ENCODE measurements around the gene TIMM44.
"Not testable (repeated sequence)": the region's sequence is repeated elsewhere in the genome, so short reads cannot be mapped to it uniquely, and the experiment has no call there.

TIMM44 gene

DNA sequence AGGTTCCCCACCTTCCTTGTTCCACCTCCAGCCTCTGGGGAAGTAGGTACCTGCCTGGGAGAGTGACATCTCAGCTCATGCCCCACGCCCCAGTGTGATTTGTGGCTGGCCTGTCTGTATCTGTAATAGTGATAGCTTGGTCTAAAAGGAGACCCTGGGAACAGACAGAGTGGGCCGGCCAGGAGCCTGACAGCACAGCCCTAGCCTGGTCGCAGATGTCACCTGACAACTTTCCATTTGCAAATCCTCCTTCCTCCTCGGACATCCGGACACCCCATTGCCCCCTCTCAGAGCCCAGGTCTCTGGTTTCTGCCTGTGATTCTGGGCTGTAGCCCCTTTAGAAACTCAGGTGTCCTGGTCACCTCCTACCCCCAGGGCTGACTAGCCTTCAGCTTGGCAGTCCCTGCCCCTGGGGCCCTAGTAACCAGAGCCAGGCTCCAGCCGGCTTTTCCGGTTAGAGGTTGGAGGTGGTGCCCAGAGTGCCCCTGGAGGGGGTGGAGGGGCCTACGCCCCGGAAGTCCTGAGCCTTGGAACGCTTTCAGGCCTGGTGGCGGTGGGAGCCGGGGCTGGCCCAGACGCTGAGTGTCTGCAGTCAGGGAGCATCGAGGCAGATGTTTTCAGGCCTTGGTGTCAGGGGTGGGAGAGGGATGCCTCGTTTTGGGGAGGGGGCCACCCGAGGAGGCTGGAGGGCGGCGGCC lies 48.7 kb downstream of the TIMM44 start:
- DNase-seq, result no peak

DNA sequence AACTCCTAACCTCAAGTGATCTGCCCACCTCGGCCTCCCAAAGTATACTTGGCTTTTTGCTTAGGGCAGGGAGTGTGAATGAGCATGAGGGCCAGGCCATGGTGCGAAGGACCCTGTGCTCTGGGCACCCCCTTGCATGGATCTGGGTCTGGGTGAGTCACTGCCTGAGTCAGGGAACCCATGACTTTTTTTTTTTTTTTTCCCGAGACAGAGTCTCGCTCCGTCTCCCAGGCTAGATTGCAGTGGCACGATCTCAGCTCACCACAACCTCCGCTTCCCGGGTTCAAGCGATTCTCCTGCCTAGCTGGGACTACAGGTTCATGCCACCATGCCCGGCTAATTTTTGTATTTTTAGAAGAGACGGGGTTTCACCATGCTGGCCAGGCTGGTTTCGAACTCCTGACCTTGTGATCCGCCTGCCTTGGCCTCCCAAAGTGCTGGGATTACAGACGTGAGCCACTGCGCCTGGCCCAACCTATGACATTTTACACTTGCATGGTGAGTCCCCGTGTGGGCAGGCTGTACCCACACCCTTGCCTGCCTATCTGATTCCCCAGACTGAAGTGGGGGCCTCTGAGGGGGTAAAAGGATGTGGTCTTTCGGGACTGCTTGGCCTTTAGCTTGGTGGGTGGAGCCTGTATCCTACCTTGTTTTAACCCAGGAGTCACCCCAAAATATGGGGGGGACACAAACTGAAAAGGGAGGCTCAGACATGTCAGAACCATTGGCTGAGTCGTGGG lies 49.9 kb downstream of the TIMM44 start:
- not testable (repeated sequence) for DNase-seq

DNA sequence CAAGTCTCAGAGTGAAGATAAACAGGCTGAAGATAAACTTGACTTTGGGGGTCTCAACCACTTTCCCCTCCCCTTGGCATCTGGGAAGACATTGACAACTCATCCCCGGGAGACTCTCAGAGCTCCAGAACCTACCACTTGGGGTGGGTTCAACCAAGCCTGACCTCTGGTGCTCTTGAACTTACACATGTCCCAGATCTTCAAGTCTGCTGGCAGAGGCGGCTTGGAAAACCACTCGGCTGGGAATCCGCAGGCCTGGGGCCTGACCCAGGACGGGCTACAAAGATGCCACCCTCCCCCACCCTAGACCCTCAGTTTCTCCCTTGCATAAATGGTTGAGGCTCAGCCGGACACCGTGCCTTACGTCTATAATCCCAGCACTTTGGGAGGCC lies 54.6 kb downstream of the TIMM44 start:
- DNase-seq, result no peak

DNA sequence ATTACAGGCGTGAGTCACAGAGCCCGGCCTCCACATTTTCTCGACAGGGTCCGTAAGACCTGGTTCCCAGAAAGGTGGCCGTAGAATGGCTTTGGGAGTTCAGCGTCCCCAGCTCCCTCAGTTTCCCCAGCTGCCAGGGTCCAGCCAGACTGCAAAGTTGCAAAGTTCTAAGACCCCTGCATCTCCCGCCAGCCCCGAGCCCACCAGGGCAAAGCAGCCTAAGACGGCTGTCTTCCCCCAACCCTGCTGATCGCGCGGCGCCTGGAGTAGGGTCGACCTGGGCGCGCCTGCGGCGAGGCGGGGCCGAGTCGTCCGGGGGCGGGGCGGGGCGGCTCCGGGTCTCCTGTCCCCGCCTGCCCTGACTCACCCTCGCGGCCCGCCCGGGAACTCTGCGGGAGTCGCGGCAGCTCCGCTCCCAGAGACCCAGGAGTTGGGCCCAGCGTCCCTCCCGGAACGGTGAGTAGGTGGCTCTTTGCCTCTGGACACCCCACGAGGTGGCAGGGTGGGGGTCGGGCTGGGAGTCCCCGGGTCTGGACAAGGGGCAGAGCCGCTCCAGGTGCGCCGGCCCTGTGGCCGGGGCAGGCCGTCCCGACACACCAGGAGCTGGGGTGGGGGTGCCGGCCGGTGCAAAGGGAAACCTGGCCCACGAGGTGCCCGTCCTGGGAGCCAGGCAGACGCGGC lies 55.2 kb downstream of the TIMM44 start, which contains the start of gene LRRC8E:
Gene LRRC8E, plus strand, starts transcription at position 366 of the 681 bp plus-strand sequence. CDS start 7,094 bp downstream, outside the sequence.
- no peak for DNase-seq

DNA sequence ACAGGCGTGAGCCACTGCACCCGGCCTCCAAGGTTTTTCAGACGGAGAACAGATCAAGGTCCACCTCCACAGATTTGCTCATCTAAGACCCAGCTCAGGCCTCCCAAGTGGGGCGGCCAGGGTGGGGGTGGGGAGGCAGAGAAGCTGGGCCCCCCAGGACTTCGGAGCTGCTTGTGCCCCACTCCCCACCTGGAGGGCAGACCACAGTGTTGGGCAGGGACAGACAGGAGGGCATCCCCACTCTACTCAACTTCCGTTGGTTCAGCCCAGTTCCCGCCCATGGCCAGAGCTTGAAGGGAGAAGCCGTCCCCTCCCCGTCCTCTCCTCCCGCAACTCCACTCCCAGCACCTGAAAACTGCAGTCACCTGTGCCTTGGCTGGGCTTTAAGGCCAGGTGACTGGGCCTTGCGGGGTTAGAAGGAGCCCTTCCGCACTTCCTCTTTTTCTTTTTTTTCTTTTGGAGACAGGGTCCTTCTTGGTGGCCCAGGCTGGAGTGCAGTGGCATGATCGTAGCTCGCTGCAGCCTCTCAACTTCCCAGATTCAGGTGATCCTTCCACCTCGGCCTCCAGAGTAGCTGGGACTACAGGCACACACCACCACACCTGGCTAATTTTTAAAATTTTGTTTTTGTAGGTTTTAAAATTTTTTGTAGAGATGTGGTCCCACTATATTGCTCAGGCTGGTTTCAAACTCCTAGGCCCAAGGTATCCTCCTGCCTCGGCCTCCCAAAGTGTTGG lies 55.9 kb downstream of the TIMM44 start:
- no peak for DNase-seq

DNA sequence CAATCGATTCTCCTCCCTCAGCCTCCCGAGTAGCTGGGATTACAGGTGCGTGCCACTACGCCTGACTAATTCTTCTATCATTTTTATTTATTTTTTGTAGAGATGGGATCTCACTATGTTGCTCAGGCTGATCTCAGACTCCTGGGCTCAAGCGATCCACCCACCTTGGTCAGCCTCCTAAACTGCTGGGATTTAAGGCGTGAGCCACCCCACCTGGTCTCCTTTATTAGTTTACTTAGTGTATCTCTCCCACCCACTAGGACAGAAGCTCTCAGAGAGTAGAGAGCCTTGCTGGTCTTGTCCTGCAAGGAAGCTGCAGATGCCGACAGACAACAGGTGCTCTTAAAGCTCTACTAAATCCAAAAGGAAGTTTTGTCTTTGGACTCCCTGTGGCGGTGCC lies 57.6 kb downstream of the TIMM44 start:
- DNase-seq, result no peak

DNA sequence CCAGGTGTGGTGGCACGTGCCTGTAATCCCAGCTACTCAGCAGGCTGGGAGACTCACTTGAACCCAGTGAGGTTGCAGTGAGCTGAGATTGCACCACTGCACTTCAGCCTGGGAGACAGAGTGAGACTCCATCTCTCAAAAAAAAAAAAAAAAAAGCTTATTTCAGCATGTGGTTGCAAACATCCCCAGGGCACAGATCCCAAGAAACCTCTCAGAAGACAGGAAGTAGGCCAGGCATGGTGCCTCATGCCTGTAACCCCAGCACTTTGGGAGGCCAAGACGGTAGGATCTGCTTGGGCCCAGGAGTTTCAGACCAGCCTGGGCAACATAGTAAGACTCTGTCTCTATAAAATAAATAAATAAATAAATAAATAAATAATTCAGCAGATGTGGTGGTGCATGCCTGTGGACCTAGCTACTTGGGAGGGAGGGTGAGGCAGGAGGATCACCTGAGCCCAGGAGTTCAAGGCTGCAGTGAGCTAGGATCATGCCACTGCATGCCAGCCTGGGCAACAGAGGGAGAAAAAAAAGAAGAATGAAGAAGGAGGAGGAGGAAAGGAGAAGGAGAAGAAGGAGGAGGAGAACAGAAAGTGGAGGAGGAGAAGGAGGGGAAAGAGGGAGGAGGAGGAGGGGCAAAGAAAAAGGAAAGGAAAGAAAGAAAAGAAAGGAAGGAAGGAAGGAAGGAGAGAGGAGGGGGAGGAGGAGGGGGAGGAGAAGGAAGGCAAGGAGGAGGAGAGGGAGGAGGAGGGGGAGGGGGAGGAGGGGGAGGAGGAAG lies 59.5 kb downstream of the TIMM44 start:
- no peak for DNase-seq

DNA sequence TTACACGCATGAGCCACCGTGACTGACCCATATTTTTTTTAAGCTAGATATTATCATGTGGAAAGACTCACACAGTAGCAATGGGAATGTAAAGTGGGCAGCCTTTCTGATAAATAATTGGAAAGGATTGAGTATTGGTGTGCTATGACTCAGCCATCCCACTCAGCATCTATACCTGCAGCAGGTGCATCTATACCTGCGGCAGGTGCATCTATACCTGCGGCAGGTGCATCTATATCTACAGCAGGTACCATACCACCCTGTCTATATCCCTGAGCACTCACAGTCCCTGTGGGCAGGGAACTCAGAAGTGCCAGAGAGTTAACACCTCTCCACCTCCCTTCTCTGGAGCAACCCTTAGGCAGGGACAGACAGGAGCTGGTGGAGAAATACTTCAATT lies 60.4 kb downstream of the TIMM44 start:
- no peak for DNase-seq

DNA sequence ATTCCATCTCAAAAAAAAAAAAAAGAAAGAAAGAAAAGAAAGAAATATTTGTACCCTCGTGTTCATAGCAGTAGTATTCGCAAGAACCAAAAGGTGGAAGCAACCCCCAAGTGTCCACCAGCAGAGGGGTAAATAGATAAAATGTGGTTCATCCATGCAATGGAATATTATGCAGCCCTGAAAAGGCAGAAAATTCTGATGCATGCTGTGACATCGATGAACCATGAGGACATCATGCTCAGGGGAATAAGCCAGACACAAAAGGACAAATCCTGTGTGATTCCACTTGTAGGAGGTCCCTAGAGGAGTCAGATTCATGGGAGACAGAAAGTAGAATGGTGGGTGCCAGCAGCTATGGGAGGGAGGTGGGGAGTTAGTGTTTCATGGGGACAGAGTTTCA lies 61.6 kb downstream of the TIMM44 start:
- DNase-seq, result no peak

DNA sequence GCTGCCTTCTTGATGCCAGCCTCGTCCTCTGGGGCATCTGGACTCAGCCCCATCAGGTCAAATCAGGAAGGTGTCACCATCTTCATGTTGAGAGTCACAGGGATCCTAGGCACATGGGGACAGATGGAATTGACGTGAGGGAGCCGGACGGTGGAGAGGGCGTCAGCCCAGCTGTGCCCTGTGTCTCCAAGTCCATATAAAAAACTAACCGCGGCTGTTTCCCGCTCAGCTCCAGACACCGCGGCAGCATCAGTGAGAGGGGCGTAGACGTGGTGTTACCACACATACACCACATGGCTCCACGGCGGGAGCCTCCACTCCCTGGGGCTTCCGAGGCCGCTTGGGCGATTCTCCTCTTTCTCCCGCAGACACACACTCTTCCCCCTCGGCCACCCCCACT lies 63.6 kb downstream of the TIMM44 start:
- no peak for DNase-seq

DNA sequence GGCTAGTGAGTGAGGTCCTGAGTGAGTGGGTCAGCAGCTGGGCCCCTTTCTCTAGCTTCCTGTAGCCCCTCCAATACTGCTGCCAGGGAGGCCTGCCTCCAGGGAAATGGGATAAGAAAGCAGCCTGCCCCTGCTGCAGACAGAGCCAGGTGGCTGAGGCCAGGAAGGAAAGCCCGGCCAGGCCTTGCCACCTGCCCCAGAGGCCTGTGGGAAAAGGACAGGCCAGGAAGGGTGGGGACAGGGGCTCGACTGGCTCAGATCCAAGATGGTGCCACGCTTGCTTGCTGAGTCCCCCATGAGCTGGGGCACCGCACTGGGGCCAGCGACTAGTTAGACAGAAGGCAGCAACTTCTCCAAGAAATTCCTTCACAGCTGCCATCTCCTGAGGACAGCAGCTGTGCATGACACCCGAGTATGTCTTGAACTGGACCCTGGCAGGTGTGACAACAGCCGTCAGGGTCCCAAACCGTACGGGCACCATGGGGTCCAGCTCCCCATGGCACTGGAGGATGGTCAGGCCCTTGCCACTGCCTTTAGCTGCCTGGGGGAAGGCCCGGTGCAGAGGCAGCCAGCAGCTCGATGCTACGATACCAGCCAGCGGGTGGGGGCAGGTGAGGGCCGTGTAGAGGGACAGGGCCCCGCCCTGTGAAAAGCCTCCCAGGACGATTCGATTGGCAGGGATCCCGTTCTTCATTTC lies 64.2 kb downstream of the TIMM44 start:
- DNase-seq, result no peak

DNA sequence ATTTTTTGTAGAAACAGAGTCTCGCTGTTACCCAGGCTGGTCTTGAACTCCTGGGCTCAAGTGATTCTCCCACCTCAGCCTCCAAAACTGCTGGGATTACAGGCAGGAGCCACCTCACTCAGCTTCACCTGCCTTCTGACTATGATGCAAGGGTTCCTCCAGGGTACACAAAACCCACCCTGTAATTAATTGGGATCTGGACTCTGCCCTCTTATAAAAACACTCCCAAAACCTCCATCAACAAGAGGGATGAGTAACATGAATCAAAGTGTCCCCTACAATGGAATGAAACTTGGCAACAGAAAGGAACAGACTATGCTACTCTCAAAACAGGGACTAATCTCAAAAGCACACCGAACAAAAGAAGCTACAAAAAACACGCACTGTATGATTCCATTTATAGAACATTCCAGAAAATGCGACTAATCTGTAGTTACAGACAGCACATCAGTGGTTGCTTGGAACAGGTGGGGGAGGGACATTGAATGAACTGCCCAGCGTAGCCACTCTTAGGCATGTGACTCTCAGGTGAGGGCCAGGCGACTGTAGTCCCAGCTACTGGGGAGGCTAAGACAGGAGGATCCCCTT lies 66.1 kb downstream of the TIMM44 start:
- DNase-seq, result no peak

All from NCI-H1436 (cell line).